Right lobe of liver (tissue), 4 donors: ENCODE results near the gene ARMC9.

Source experiments
- CTCF ChIP-seq, 4 donors: fragments of 200-600 bp in 3 of 4; fragments of 450-650 bp in 1 of 4; IDR thresholded peaks; one replicate each; pipeline versions ENCODE4 v1.5.1 to v1.8.0; 2016 to 2022; ENCODE audit warnings: antibody characterized with exemption in 4 of 4, mild to moderate bottlenecking in 2 of 4
- POLR2A ChIP-seq: fragments of 450-650 bp; IDR thresholded peaks from one replicate; pipeline ENCODE4 v1.6.1; 2017; ENCODE audit warnings: antibody characterized with exemption, mild to moderate bottlenecking
- donor health status: DM: no; HTN: no; CAD: no.
- donor health status: DM: no; HTN: no; CAD: no.
- donor health status: DM: no; HTN: yes; CAD: no.

DNA sequence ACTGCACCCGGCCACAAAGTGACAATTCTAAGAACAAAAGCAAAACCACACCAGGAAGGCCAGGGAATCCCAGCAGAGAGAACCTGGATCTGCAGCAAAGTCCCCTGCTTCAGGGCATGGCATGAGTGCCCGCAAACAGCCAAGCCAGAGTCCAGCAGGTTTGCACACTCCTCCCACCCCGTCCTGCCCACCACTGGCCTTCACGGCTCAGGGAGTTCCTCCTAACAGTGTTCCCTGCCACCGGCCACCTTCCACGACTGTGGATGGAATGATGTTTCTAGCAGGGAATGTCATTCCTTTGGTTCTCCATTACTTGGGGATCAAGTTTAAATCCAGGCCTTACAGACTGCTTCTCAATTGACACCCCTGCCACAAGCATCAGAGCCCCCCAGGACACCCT, 155.0 kb downstream of the ARMC9 start:
- TF ChIP-seq POLR2A (no peak), CTCF (IDR thresholded peaks at IDR 0.05) (no peak)
